T-helper 1 cell (primary cell): ENCODE data around the gene HMOX2.

Experiments
- DNase-seq, 5 donors: peaks; one replicate each; pipeline ENCODE4 v3.0.0-alpha.2; 2012 to 2020

The HMOX2 gene

DNA sequence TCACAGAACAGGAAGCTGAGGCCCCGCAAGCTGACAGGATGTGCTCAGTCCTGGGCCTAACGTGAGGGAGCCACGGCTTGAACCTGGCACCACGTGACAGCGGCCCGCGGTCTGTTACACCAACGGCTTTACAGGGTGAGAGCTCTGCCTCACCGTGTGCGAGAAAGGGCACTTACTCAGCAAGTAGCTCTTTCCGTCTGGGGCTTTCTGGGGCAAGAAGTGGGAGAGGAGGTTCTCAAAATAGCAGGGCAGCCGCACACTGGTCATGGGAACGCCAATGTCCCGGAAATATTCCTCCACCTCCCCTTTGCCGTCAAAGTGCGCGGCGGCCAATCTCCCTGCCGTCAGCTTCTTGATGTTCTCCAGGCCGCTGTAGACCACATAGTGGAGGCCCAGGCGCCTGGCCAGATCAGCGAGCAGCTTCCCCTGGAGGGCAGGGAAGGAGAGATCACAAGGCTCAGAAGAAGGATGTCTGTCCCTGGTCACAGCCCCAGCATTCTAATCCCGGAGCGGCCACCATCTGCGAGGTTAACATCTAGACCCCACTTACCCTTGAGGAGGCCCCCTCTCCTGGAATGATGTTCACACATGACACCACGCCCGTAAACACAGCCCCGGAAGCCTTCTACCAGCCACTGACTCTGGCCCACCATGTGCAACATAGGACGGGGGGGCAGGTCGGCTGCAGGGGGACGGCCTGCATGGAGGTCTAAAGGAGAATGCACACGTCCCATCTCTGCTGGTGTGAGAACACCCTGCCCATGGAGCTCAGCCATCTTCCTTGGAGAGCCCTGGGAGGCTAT lies 10.0 kb upstream of the HMOX2 start:
- peak in 3 of 5 donors; percentile 29 to 83 (median 41) for DNase-seq

DNA sequence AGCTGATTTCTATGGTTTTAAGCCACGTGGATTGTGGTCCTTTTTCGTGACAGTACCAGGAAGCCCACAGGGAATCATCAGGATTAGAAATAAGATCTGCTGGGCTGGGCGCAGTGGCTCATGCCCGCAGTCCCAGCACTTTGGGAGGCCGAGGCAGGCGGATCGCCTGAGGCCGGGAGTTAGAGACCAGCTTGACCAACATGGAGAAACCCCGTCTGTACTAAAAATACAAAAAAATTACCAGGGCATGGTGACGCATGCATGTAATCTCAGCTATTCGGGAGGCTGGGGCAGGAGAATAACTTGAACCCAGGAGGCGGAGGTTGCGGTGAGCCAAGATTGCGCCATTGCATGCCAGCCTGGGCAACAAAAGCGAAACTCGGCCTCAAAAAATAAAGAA lies 8.3 kb upstream of the HMOX2 start:
- DNase-seq = no peak

DNA sequence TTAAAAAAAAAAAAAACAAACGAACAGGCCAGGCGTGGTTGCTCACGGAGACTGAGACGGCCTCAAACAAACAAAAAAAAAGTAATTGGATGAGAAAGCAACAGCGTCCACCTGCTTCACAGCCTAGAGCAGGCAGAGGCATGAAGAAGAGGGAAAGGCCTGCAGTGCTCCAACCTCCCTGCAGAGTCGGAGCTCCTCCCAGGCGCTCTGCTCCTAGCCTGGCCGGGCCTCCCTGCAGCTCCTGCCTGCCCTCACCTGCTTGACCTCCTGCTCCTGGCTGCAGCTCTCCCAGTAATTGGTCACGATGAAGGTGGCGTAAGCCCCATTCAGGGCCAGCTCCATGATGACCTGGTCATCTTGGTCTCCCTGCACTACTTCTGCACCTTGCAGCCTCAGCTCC lies 7.2 kb upstream of the HMOX2 start:
- DNase-seq = no peak

DNA sequence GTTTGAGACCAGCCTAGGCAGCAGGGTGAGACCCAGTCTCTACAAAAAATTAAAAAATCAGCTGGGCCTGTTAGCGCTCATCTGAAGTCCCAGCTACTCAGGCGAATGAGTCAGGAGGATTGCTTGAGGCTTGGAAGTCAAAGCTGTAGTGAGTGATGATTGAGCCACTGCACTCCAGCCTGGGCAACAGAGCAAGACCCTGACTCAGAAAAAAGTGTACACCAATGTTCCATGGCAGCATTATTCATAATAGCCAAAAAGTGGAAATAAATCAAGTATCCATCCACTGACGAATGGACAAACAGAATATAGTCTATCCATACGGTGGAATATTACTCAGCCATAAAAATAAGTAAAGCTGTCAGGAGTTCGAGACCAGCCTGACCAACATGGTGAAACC lies 4.3 kb upstream of the HMOX2 start:
- no peak for DNase-seq

DNA sequence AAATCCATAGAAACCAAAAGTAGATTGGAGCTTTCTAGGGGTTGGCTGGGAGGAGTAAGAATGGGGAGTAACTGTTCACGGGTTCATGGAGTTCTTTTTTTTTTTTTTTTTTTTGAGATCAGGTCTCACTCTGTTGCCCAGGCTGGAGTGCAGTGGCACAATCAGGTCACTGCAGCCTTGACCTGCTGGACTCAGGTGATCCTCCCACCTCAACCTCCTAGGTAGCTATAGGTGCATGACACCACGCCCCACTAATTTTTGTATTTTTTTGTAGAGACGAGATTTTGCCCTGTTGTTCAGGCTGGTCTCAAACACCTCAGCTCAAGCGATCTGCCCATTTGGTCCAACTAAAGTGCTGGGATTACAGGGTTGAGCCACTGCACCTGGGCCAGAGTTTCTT lies 3.3 kb upstream of the HMOX2 start:
- no peak for DNase-seq

DNA sequence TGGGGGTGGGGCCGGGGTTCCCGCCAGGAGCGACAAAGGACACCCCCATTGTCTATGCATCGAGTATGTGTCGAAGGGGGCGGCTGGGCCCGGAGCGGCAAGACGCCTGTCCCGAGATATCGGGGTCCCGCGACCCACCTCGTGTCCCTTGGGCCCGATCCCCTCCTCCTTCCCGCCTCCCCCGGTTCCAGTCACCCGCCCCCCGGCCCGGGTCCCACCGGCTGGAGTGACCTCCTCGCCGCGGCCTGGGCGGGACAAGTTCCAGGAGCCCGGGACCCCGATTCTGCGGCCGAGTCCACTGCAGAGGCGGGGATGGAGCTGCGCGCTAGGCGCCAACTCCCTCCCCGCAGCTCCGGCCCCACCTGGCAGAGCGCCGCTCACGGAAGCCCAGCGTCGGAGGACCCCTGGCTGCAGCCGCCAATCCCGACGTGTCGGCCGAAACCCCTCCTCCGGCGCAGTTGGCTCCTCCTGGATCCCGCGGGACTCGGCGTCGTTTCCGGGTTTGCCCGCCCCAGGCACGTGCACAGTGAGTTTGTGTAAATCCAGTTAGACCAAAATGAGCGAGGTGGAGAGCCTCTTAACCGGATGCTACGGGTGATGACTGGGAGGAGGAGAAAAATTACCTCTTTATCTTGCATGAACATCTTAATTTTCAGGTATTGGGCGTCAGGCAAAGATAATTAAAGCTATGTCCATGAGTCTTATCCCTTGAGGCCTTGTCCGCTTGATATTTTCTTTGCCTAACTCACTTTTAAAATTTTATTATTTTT lies 1.8 kb upstream of the HMOX2 start, which contains the start of gene NMRAL1:
Gene NMRAL1 (minus strand): TSS at position 434 of the 770 bp plus-strand sequence. CDS start 493 bp downstream, outside the sequence.
- peak; percentile 76 to 90 (median 82) for DNase-seq

DNA sequence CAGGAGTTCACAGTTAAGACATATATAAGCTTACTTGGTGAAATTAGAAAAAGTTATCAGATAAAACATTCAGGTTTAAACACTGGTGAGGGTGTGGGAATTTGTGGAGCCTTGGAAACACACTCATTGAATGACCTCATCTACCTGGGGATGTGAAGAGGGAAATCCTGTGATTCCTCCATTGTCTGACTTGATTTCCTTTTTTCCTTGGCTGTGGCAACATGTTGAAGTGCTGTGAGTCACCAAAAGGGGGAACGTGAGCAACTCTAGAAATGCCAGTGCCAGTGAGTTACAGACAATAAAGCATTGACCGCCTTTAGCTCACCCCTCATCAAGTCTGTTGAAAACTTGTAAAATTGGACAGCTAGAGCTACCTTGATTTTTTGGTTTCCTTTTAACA lies 1.8 kb downstream of the HMOX2 start:
- DNase-seq = no peak

DNA sequence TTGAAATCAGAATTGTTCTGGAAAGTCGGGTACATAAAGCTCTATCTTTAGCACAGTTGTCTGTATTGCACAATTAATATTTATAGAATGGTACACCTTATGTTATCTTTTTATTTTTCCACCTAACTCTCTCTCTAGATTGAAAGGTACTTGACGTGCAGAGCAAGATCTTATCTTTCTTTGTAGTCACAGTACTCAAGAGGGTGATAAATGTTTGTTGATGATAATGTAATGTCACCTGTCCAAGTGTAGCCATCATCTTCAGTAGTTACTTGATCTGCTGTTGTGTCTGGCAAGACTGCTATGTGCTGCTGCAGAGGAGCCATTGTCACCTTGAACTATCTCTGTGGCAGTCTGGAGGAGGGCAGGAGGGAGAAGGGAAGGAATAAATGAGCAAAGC lies 5.3 kb downstream of the HMOX2 start:
- DNase-seq = no peak

DNA sequence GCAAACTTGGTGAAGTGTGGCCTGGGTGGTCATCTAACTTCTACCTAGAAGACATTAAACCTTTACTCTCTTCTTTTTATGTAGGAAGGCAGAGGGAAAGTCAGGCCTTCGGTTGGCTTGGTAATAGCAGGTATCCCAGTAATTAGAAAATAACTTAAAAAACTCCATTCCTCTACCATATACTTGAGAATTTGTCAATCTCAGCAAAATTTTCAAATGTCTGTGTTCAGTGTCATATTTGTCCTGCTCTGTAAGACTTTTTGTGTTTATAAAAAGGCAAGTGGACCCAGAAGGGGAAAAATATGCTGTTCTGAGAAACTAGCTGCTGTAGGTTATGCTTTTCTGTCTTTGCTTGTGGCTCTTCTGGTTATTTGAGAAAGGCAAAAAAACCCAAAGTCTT lies 5.8 kb downstream of the HMOX2 start:
- no peak for DNase-seq

DNA sequence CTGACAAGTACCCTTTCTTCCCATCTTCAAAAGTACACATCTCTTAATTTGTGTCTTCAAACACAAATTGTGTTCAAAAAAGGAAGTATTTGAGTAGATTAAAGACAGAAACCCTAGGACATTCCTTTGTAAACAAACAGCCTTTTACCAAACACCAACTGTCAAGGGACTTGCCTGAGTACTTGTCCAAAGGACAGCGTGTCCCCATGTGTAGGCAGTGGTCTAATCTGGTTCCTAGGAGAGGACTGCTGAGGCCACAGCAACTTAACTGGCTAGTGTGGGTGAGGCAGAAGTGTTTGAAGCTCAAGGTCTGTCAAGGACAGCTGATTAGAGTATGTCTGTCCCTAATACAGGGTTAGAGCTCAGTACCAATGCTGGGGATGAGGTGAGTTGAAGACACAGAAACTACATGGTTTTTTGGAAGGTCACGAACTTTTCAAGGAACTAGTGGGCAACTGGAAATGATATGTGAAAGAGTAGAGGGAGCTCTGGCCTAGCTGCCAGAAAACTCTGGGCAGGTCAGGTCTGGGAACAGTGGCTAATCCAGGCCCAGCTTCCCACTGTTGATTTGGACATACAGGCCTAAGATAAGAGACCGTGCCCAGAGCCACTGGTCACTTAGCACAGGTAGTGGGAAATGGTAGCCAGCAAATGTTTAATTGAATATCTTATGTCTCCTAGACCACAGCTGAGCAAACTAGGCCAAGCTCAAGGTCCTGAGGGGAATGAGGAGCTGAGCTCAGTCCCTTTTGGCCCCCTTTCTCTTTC lies 10.1 kb downstream of the HMOX2 start:
- DNase-seq = no peak

DNA sequence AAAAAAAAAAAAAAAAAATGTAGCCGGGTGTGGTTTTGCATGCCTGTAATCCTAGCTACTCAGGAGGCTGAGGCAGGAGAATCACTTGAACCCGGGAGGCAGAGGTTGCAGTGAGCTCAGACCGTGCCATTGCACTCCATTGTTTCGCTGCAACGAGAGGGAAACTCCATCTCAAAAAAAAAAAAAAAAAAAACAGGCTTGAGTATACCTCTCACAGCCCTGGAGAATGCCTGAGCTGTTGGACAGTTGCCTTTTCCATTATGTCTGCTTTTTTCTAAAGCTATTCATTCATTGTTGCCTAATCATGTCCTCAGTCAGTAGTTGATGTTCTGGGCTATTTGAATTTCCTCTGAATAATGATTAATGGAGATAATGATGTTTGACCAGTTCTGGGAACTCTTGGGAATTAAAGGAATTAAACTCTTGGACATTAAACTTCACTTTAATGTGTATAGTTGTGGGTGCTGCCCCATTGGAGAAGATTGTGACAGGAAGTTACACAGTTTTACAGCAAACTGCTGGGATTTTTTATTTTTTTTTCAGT lies 11.8 kb downstream of the HMOX2 start:
- DNase-seq = peak in 1 of 5 donors; percentile 23

DNA sequence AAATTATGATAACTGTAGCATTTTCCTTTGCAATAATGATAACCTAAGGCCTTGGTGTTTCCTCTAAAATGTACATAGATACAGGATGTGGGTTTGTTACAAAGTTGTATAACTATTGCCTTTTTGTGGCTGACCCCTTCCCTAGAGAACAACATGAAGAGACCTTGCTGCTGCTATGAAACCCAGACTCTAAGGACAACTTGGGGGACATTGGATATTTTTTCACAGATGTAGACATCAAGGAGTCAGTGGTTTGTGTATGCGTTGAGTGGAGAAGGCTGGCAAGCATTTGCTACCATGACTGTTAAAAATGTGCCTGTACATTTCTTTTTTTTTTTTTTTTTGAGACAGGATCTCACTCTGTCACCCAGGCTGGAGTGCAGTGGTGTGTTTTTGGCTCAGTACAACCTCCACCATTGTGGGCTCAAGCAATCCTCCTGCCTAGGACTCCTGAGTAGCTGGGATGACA lies 12.3 kb downstream of the HMOX2 start:
- peak in 1 of 5 donors; percentile 72 for DNase-seq

DNA sequence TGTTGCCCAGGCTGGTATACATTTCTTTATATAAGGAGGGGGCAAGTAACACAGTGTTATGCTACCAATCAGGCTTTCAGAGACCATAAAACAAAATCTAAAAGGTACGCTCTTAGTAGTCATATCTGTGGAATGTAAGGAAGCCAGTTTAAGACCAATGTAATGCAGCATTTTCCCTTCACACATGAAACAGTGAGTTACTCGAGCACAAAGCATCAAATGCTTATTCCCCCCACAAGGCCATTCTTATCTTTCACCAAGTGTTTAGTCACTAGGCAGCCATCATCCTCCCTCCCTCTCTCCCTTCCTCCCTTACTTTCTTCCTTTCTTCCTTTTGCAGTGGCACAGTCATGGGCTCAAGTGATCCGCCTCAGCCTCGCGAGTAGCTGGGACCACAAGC lies 12.8 kb downstream of the HMOX2 start:
- no peak for DNase-seq

DNA sequence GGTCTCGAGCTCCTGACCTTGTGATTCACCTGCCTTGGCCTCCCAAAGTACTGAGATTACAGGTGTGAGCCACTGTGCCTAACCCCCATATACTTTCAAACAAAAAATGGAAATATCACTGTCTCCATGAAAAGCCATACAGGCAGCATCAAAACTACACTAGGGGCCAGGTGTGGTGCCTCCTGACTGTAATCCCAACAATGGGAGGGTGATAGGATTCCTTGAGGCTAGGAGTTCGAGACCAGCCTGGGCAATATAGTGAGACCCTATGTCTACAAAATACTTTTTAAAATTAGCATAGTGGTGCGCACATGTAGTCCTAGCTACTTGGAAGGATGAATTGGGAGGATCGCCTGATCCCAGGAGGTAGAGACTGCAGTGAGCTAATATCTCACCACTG lies 15.7 kb downstream of the HMOX2 start:
- DNase-seq = no peak

DNA sequence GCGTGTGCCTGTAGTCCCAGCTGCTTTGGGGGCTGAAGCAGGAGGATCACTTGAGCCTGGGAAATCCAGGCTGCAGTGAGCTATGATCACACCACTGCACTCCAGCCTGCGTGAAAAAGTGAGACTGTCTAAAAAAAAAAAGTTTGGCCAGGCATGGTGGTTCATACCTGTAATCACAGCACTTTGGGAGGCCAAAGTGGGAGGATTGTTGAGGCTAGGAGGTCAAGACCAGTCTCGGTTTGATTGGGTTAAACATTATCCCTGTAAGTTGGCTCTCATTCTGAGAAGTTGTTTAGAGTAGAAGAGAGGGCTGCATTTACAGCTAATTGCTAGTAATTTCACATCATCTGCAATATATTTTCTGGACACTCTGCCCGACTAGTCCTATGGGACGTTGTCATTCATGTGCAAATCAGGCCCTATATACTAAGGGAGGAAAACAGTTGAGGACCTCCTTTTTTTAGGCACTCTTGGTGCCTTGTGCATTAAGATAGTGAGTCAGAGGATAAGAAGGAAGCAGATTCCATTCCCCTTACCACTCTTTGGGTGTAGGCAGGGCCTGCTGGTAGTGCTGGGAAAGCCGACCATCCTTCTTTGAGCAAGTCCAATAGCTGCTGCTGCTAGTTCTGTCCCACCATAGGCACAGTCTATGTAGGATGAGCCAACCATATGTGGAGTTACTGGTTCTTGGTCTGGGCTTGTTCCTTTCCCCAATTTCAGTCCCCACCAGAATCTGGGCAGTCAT lies 18.7 kb downstream of the HMOX2 start:
- DNase-seq = no peak

DNA sequence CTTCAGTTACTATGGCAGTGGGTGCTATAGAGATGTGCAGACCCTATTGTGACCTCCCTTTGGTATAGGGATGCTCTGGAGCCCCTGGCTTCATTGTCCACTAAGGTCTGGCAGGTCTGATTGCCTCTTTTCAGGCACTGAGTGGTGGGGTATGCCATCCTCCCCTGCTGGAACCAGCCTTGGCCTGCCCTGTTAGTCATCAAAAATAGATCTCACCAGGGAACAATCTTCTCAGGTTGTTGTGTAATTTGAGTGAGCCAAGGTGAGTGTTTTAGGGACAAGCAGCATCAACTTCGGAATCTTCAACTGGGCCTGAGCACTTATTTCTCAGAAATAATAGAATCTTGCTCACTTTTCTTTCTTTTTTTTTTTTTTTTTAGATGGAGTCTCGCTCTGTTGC lies 19.6 kb downstream of the HMOX2 start:
- DNase-seq = no peak

DNA sequence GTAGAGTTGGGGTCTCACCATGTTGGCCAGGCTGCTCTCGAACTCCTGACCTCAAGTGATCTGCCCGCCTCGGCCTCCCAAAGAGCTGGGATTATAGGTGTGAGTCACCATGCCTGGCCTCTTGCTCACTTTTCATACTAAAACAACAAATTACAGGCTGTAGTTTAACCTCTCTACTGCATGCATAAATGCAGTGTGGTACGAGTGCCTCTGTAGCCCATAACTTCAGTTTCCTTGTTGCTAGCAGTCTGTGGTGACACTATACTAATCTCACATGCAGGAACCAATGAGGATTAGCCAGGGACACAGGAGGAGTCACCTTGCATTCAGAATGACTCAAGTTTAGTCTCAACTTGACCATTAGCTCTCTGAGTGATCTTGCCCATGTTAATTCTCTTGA lies 20.1 kb downstream of the HMOX2 start:
- DNase-seq = no peak

DNA sequence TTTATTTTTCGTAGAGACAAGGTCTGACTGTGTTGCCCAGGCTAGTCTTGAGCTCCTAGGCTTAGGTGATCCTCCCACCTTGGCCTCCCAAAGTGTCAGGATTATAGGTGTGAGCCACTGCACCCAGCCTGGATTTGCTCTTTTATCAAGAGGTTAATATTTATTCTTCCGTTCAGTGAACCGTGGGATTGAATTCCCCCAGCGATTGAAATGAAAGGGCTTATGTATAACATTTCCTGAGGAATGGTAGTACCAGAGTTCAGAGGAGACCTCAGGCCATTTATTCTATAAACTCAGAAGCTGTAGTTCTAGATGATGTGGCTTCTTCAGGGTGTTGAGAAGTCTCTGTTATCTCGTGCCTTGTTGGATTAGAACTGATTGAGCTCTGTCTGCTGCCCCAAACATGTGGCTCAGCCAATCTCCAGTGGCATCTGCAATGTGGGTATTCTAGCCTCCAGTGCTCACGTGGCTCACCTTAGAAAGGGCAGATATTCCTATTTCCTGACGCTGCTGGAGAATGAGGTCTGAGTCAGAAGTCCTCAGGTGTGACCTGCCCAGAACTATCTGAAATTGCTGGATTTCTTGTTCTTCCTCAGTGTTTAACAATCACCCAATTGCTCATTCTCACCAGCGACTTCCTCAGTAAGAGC lies 22.5 kb downstream of the HMOX2 start:
- DNase-seq = no peak

DNA sequence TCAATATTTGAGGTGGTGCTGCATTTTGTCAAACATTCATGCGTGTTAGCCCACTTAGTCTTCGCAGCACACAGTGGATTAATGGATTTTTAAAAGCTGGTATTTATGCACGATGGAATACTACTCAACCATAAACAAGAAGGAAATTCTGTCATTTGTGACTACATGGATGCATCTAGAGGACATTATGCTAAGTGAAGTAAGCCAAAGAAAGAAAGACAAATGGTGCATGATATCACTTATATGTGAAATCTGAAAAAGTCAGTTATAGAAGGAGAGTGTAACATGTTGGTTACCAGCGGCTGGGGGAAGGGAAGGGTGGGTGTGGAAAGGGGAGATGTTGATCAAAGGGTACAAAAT lies 23.0 kb downstream of the HMOX2 start:
- DNase-seq = no peak

DNA sequence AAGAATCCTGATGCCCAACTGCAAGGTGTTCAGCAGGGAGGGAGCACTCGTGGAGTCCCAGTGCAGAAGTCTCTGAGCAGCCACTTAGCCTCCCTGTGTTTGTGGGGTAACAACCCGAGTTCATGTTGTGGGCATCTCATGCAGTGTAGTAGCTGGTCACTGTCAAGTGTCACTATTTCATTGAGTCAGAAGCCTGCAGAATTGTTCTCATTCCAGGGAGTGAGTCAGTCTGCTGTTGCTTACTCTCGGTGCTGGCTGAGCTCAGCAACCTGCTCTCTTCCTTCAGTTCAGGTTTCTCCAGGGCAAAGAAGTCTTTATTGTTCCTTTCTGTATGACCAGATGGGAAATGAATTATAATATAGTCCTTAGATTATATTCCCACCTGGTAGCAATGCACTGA lies 24.1 kb downstream of the HMOX2 start:
- no peak for DNase-seq

DNA sequence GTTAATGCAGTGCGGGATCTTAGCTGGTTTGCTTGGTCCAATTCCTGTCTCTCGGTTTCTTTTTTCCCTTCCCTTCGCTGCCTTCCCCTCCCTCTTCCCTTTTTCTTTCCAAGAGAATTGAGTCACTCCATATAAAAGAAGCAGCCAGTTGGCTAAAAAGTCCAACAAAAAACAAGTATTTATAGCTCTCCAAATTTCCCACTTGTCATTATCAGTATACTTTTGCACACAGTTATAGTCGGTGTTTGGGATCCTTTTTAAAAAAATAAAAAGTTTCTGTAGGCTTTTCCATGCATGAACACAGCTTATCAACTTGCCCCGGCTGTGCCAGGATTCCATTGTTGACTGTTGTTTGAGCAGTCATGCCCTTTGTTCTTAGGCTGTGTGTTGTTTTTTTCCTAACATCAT lies 24.9 kb downstream of the HMOX2 start:
- DNase-seq = no peak
